Measurements from ENCODE around the gene DRAXIN.
A peak's percentile ranks its signal among the peaks of the same experiment; 100 is the strongest.

The DRAXIN gene

DNA sequence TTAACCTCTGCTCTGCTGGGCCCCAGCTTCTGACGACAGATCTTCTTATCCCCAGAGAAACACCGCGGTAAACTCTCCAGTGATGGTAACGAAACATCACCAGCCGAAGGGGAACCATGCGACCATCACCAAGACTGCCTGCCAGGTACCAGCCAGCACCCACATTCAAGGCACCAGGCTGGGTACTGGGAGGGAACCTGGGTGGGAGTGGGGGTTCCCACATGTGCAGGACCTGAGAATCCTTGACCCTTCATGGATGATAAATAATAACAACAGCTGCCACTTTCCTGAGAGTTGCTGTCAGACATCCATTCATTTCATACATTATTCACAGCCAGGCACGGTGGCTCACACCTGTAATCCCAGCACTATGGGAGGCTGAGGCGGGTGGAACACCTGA is 20.8 kb downstream of the DRAXIN start:
- DNase-seq, result no peak

DNA sequence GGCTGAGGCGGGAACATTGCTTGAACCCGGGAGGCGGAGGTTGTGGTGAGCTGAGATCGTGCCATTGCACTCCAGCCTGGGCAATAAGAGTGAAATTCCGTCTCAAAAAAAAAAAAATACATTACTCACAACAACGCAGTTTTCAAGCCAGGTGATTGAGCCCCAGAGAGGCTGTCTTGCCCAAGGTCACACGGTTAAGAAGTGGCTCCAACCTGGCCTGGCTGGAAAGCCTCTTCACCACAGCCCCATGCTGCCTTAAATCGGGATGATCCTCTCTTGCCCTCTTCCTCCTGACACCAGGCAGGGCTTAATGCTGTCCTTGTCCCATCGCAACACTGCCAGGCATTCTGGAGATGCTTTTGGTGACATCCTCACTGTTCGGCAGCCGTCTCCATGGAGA is 21.6 kb downstream of the DRAXIN start:
- no peak for DNase-seq

DNA sequence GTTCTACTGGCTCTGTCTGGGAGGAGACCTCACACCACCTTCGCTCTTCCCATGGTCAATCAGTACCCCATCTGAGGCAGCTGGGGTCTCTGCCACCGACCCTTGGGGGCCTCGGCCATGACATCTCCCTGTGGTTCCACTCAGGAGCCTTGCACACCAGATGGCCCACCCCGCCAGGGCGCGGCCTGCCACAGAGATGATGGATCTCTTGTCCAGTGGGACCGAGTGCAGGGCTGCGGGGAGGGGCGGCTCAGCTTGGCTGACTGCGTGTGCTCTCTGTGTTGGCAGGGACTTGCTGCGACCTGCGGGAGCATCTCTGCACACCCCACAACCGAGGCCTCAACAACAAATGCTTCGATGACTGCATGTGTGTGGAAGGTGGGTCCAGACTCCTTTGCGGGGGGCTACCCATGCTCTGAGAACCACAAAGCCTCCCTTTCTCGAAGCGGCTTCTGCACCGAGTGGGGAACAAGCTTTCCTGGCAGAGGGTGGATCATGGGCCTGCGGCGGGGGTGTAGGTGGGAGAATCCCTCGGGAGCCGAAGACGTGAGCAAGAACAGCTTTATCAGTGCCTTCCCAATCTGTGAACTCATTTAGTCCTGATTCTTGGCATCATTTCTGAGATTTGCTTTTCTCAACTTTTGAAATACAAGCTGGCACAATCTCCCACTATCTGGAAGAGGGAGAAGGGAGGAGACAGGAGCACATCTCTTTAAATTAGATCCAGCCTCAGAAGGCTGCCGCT is 23.5 kb downstream of the DRAXIN start:
- DNase-seq, result no peak

DNA sequence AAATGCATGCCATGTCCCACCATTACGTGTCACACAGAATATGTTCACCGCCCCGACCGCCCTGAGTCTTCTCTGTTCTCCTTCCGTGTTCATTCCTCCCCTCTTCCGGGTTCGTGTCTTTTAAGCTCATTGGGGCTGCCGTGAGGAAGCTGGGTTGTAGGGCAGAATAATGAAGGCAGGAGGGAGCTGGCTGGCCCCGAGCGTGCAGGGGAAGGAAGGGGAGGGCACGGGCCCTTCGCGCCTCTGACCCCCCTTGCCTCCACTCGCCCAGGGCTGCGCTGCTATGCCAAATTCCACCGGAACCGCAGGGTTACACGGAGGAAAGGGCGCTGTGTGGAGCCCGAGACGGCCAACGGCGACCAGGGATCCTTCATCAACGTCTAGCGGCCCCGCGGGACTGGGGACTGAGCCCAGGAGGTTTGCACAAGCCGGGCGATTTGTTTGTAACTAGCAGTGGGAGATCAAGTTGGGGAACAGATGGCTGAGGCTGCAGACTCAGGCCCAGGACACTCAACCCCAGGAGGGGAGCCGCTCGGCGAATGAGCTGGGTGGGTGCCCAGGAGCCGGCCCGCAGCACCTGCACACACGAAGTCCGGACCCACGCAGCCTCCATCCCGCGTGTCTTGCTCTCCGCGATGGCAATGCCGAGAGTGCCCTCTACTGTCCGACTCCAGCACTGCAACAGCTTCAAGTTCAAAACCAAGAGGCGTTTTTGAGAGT is 28.0 kb downstream of the DRAXIN start:
- DNase-seq, result peak; percentile 67

DNA sequence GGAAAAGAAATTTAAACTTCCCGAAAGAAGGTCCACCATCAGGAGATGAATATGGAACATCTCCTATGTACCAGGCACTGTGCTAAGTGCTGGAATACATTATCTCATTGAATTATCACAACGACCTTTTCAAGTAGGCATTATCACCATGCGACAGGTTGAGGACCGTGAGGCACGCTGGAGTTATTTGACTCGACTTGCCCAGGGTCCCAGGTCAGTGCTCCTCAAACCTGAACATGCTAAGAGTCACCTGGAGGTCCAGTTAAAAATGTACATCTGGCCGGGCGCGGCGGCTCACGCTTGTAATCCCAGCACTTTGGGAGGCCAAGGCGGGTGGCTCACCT is 28.5 kb downstream of the DRAXIN start:
- DNase-seq, result no peak

DNA sequence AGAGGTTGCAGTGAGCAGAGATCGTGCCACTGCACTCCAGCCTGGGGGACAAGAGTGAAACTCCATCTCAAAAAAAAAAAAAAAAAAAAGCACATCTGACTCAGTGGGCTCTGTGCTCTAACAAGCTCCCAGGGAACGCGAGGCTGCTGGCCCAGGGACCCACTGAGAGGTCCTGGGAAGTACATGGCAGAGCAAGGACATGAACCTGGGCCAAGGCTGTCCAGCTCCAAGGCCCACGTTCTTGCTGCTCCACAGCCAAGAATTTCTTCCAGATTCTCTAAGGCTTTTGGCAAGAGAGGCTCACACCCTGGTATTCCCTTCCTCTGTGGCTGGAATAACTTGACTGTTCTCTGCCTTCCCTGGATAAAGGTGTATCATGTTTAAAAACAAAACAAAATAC is 29.0 kb downstream of the DRAXIN start:
- no peak for DNase-seq

DNA sequence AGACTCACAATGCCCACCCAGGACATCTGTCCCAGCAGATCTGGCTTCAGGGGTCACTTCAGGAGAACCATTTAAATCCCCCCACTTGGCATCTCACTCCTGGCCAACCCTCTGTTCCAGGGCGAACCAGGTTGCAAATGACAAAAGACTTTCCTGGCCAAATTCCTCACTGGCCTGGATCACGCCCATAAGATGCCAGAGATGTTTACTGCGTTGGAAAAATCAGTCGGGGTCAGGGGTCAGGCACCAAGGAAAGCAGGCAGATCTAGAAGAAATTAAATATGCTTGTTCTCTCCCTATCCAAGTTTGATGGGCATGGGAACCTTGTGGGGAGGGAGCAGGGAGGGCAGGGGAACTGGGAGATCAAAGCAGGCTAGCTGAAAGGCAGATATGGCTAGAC is 29.8 kb downstream of the DRAXIN start:
- DNase-seq, result no peak

DNA sequence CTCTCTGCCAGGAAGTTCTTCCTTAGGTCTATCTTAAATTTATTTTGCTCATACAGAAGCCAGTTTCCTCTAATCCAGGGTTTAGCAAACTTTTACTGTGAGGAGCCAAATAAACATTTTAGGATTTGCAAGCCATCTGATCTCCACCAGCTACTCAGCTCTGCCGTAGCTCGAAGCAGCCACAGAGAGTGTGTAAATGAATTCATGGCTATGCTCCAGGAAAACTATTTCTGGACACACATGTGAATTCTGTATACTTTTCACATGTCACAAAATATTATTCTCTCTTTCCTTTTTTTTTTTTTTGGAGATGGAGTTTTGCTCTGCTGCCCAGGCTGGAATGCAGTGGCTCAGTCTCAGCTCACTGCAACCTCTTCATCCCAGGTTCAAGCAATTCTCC is 31.0 kb downstream of the DRAXIN start:
- DNase-seq, result no peak

DNA sequence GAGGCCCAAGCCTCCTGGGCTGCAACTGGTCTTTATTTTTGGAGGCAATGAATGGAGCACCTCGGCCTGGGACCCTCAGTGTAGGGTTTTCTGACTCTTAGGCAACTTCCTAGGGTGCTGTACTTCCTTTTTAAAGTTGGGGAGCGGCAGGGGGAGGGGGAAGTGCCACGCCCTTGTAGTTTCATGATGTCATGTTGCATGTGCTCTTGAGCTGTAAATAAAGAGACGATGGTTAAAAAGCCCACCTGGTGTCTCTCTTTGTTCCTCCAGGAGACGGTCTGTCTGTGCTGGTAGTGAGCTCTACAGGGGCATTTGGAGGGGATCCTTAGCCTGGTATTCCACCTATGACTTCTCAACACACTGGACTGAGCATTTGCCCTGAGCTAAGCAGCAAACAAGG is 34.1 kb downstream of the DRAXIN start:
- peak; percentile 47 for DNase-seq

DNA sequence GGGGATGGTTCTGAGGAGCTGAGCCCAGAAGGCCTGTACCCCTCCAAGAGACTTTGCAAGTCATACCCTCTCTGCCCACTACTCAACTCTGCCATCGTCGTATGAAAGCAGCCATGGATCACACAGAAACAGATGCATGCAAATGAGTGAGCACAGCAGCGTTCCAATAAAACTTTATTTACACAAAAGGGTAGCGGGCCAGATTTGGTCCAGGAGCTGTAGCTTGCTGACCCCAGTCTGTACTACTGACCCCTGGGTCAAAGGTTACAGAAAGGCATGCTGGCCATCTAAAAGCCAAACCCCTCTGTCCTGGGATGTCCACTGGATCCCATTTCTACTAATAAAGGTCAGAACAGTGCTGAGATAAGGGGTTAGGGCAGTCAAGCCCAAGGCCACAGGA is 35.6 kb downstream of the DRAXIN start:
- no peak for DNase-seq

DNA sequence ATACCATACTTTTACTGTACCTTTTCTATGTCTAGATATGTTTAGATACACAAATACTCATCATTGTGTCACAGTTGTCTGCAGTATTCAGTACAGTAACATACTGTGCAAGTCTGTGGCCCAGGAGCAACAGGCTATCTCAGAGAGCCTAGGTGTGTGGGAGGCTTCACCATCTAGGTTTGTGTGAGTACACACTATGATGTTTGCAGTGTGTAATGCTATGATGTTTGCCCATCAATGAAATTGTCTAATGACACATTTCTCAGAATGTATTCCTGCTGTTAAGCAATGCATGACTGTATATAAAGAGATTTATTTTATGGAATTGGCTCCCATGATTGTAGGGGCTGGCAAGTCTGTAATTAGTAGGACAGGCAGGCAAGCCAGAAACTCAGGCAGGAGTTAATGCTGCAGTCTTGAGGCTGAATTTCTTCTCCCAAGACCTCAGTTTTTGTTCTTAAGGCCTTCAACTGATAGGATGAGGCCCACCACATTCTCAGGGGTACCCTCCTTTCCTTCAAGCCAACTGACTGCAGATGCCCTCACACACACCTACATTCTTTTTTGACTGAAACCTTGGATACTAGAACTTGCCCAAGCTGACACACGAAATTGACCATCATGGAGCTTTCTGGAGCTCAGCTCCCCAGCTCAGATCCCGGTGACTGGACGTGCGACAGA is 36.8 kb downstream of the DRAXIN start:
- no peak for DNase-seq

DNA sequence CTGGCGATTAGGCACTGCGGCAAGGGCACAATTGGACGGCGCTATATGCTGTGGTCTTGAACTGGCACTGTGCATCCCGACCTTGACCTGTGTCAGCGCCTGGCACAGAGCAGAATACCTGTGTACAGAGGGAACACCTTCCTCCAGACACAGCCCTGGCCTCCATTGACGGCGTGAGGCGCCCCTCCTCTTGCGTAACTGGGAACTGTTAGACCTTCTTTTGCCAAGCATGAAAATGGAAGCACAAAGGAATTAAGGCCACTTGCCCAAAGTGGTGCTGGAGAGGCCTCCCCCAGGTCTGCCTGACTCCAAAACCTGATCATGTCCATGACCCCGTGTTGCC is 37.6 kb downstream of the DRAXIN start:
- DNase-seq, result no peak

DNA sequence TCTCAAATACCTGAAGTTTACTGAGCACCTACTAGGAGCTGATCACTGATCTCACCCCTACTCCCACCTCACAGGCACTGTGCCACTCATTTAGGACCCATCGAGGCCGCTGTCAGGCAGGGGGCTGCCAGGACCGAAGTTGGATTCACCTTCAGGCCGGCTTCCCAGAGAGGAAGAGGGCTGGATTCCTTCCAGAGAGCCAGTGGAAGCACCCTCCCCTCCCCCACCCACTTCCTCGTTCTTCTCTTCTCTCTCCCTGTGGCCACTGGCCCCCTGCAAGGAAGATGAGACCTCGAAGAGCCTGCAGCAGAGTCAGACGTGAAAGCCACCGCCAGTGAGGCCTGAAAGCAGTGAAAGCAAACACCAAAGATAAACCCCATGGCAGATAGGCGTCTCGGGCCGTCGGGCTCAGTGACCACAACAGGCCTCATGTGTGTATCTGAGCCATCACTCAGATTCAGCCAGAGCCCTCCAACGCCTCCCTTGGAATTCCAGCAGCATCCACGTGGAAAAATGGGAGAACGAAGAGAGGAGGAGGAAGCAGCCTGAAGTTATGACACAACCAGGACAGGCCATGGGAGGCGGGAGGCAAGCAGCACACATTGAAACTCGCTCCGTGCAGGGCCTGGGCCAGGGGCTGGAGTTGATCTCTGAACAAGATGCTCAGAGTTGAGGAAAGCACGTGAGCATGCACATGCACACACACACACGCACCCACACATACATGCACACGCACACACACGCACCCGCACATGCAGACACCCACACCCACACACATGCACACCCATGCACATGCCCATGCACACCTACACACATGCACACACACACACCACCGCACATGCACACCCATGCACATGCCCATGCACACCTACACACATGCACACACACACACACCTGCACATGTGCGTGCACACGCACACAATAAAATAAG is 38.3 kb downstream of the DRAXIN start:
- no peak for DNase-seq

DNA sequence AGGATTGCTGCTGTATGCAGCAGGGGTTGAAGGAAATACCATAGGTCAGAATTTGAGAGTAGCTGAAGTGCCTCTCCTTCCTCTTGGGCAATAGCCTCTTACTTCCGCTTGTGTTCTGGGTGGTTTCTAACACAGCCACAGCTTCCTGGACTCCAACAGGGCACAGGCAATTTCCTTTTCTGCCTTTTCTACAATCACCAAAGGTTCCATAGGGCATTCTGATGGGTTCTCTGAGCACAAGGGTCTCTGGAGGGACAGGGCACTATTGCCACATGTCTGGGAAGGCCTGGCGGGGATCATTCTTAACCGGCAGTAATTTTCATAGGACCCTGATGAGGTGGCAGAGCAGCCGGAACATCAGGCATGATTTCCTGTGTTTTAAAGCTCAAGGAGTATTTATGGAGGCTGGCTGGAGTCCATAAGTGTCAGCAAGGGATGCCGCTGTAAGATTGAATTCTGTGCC is 39.0 kb downstream of the DRAXIN start:
- no peak for DNase-seq

DNA sequence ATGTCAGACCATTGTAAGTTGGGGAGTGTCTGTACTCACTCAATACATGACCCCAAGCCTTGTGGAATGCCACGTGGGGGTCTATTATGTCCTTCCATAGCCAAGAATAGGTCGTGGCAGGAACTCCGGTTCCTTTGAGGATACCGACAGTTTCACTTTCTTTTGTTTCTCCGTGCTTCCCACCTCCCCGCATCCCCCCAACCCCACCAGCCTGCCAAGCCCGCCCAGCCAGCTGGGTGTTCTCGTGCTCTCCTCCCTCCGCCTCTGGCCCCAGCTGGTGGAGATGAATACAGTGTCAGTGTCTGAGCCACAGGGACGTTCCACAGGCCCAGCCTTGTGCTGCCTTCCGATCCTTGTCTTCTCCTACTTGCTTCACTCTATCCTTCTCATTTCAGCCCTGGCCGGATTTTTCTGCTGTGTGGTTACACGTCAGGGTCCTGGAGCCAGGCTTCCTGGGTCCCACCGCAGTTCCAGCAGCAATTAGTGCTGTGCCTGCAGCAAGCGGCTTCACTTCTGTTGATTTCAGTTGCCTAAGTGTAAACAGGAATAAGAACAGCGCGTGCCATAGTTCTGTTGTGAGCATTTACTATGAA is 40.3 kb downstream of the DRAXIN start:
- no peak for DNase-seq

DNA sequence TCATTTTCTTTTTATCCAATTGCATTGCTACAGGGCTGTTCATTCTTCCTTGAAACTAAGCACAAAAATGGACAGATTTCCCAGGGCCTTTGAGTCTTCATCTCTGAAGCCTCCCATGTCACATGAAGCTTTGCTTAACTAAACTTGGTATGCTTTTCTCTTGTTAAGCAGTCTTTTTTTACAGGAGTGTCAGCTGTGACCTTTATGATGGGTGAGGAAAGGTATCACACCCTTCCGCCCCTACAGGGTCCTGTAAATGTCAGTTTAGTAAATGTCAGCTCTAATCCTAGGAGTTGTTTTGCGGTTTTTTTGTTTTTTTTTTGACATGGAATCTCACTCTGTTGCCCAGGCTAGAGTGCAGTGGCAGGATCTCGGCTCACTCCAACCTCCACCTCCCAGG is 41.8 kb downstream of the DRAXIN start:
- no peak for DNase-seq

DNA sequence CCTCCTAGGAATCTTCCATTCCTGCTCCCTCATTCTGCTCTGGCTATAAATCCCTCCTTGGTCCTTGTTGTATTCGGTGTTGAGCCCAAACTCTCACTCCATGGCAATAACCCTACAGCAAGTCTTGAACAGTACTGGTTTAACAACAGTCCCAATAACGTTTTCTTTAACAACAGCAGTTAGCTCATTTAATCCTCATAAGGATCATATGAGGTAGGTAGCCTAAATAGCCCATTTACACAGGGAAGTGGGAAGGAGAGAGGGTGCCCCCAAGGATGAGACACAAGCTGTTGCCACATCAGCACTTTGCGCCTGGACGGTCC is 44.0 kb downstream of the DRAXIN start:
- DNase-seq, result no peak

DNA sequence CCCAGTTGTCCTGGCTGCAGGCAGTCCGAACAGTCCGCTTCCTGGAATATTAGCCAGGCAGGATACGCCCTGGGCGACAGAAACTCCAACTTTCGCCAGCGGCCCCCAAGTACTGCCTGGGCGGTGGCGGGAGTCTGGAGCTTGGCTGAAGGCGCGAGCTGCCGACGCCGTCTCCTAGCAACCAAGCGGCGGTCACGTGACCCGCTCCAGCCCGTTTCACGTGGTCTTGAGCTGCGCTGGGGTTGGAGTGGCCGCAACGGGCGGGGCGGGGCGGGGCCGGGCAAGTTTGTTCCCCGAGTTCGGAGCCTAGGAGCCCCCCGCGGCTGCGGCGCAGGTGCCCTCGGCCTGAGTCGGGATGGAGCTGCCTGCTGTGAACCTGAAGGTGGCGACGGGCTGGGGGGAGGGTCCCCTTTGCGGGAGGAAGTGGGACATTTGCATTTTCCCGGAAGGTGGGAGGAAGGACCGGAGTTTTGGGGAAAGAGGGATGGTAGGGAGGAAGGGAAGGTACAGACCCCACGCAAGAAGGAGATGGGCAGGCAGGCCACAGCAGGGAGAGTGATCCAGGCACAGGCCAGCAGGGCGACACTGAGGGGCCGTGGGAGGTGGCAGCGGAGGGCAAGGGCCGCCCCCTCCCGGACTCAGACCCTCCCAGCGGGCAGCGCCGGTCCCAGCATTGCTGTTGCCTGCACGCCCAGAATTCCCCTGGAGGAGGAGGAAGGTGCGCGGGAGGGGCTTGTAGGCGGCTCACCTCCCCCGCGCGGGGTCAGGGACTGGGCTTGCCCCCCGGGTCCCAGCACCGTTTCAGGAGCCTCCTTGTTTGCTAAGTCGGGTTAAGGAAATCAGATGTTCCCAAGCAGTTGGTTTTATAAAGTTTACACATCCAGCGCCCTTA is 44.6 kb downstream of the DRAXIN start, which contains the start of gene AGTRAP:
AGTRAP (plus strand) TSS at position 283 of the 892 bp plus-strand sequence; CDS start at position 356, 73 bp downstream.
- DNase-seq, result peak; percentile 94

DNA sequence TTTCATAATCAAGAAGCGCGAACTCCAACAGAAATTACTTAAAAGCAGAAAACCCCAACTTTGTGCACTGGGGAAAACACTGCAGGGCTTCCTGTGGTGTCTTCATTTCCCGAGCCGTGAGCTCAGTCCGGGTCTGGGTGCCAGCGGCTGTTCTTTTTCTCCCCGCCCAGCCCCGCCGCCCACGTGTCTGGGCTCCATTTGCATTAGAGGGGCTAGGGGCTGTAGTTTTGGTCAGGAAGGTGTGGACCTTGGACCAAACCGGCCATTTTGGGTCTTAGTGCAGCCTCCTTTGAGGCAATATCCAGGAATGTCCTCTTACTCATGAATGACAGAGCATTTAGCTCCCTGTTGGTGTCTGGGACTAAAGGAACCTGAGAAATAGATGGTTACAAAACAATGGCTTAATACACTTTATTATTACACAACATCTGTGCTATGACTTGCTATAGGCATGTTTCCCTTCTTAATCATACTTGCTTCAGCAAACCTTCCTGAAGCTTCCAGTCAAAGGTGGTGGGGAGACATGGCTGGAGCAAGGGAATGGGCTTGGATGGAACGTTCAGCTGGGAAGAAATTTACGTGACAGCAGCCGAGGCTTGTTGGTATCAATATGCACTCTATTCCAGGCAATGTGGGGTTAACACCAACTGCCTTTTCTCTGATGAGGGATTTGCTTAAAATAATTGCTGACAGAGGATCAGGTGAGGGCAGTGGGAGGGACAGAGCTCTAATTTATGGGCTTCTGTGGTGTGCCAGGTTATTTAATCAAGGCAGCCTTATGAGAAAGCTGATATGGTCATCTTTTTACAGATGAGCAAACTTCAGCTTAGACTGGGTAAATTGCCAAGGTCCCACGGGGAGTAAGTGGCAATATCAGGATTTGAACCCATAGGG is 45.5 kb downstream of the DRAXIN start:
- DNase-seq, result peak; percentile 37

DNA sequence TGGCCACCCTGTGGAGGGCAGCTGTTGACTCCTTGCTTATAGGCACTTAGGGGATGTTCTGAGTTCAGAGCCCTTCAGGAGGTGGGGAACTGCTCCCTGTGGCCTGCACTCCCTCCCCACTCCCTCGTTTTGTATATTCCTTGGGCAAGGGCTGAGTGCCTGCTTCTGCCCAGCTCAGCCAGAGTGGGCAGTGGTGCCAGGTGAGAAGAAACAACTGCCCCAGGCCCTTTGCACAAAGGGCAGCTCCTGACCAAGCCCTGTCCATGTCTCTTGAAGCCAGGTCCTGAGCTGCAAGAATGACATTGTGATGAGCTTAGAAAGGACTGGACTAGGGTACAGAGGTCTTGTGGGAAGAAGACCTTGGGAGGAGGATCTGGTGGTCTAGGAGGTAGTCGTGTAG is 46.6 kb downstream of the DRAXIN start:
- no peak for DNase-seq

DNA sequence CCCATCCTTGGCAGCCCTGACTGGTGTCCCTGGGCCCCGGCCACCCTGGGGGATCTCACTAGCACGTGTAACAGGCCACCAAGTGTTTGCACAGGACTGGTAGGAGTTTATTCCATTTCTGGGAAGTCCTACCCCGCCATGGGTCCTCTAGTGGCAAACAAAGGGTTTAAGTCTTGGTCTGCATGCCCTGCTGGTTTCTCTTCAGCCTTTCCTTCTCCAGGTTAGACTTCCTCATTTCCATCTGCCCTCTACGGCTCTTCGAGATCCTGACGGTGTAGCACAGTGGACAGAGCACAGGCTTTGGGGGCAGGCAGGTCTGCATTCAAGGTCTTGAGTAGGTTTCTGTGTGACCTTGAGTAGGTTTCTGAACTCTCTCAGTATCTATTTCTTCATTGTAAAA is 47.3 kb downstream of the DRAXIN start:
- no peak for DNase-seq
